H1 (cell line): ENCODE data around the gene TTC38. TPM values are rescaled to one million over a fixed set of nuclear protein-coding genes. Genes with fewer than 3 reads are reported as not detected.

Source experiments
- CTCF ChIA-PET: fragments of 300-600 bp; sonication (Branson Sonifier 250); formaldehyde crosslinking; loops from one replicate; lab custom pipeline; 2021; ENCODE audit not compliant: partially characterized antibody; lab: Charles Lee
- POLR2A ChIA-PET: fragments of 300-600 bp; sonication (Branson Sonifier 250); formaldehyde crosslinking; loops from one replicate; lab custom pipeline; 2021; ENCODE audit warnings: inconsistent platforms; ENCODE audit not compliant: partially characterized antibody; lab: Charles Lee
- DNase-seq, 2 experiments: peaks; one replicate each; pipeline versions ENCODE4 v3.0.0 to v3.0.0-alpha.2; 2010 to 2022; ENCODE audit warnings: low spot score in 2 of 2, low read depth in 1 of 2, mixed read lengths in 1 of 2
- FAIRE-seq: peaks from 2 replicates; lab custom pipeline; 2011; peaks lifted over from hg19 to GRCh38; lab: Jason Lieb, UNC
- H2AFZ ChIP-seq: 2 replicates; pipeline ENCODE4 v1.8.1; 2012; ENCODE audit warnings: low read length, inconsistent platforms
- H2AK5ac ChIP-seq: 2 replicates; pipeline ENCODE4 v1.6.1; 2013; ENCODE audit warnings: low read depth, low read length
- H2BK120ac ChIP-seq: replicated peaks from 2 replicates; pipeline ENCODE3; 2013; ENCODE audit warnings: low read depth, low read length, inconsistent platforms
- H2BK12ac ChIP-seq: 2 replicates; pipeline ENCODE4 v1.6.1; 2013; ENCODE audit warnings: low read depth, low read length
- H2BK15ac ChIP-seq: 2 replicates; pipeline ENCODE4 v1.6.1; 2013; ENCODE audit warnings: low read length
- H2BK20ac ChIP-seq: 2 replicates; pipeline ENCODE4 v1.6.1; 2013; ENCODE audit warnings: low read length
- H2BK5ac ChIP-seq: 2 replicates; pipeline ENCODE4 v1.6.1; 2013; ENCODE audit warnings: low read depth, low read length
- H3K14ac ChIP-seq: 2 replicates; pipeline ENCODE4 v1.6.1; 2013; ENCODE audit warnings: inconsistent platforms; ENCODE audit not compliant: insufficient read length
- H3K18ac ChIP-seq: 2 replicates; pipeline ENCODE4 v1.6.1; 2013; ENCODE audit warnings: low read length; ENCODE audit errors: extremely low read depth
- H3K23ac ChIP-seq: 2 replicates; pipeline ENCODE4 v1.6.1; 2013; ENCODE audit warnings: inconsistent platforms; ENCODE audit not compliant: insufficient read length
- H3K23me2 ChIP-seq: 2 replicates; pipeline ENCODE4 v1.6.1; 2013; ENCODE audit warnings: low read depth, low read length
- H3K27ac ChIP-seq: 2 replicates; pipeline ENCODE4 v1.6.1; 2011; ENCODE audit warnings: low read depth, low read length, inconsistent platforms
- H3K27me3 ChIP-seq, 4 experiments: replicated peaks in 1 of 4; 1 replicate in 1 of 4; 2 replicates in 3 of 4; pipeline versions ENCODE4 v1.6.1 to v1.8.1; 2011 to 2013; ENCODE audit warnings: low read length in 3 of 4, mild to moderate bottlenecking in 3 of 4, inconsistent platforms in 2 of 4, mixed read lengths in 2 of 4, moderate library complexity in 1 of 4; ENCODE audit not compliant: control insufficient read depth in 3 of 4, insufficient read depth in 3 of 4; ENCODE audit errors: extremely low read depth in 1 of 4
- H3K36me3 ChIP-seq, 4 experiments: 2 replicates each; pipeline versions ENCODE4 v1.6.1 to v1.8.1; 2011 to 2013; ENCODE audit warnings: mild to moderate bottlenecking in 4 of 4, low read length in 3 of 4, moderate library complexity in 2 of 4, control low read depth in 1 of 4, inconsistent platforms in 1 of 4; ENCODE audit not compliant: insufficient read depth in 4 of 4, control insufficient read depth in 2 of 4
- H3K4ac ChIP-seq: replicated peaks from 2 replicates; pipeline ENCODE3; 2013; ENCODE audit warnings: low read length, low read depth, mixed read lengths, inconsistent platforms; ENCODE audit not compliant: insufficient read length
- H3K4me1 ChIP-seq, 4 experiments: replicated peaks in 1 of 4; 1 replicate in 1 of 4; 2 replicates in 3 of 4; pipeline versions ENCODE4 v1.6.1 to v1.8.1; 2011 to 2013; ENCODE audit warnings: low read length in 3 of 4, inconsistent platforms in 2 of 4, mixed read lengths in 1 of 4; ENCODE audit not compliant: insufficient read depth in 4 of 4, control insufficient read depth in 3 of 4
- H3K4me2 ChIP-seq, 2 experiments: 2 replicates each; pipeline versions ENCODE4 v1.6.1 to v1.8.1; 2011 to 2013; ENCODE audit warnings: low read depth in 2 of 2, low read length in 2 of 2, control low read depth in 1 of 2, inconsistent platforms in 1 of 2, mild to moderate bottlenecking in 1 of 2; ENCODE audit not compliant: insufficient read depth in 1 of 2
- H3K4me3 ChIP-seq, 4 experiments: fragments of 200-600, 300-600 bp in 1 of 4; sonication (generic), shearing (Covaris generic), sonication (Bioruptor Twin) in 1 of 4; 2 replicates each; pipeline versions ENCODE4 v1.5.1 to v1.8.1; 2011 to 2016; ENCODE audit warnings: low read length in 4 of 4, low read depth in 3 of 4, control low read depth in 2 of 4, inconsistent platforms in 2 of 4, mild to moderate bottlenecking in 2 of 4, mixed read lengths in 1 of 4, moderate library complexity in 1 of 4; ENCODE audit not compliant: insufficient read depth in 2 of 4; ENCODE audit errors: extremely low read depth in 1 of 4
- H3K56ac ChIP-seq: replicated peaks from 2 replicates; pipeline ENCODE3; 2013; ENCODE audit warnings: low read depth, mild to moderate bottlenecking, mixed read lengths, low read length, inconsistent platforms; ENCODE audit not compliant: insufficient read length
- H3K79me1 ChIP-seq: 2 replicates; pipeline ENCODE4 v1.6.1; 2013; ENCODE audit warnings: low read depth, low read length, control low read depth
- H3K79me2 ChIP-seq, 2 experiments: 2 replicates each; pipeline versions ENCODE4 v1.6.1 to v1.8.1; 2012 to 2013; ENCODE audit warnings: low read length in 2 of 2, mild to moderate bottlenecking in 2 of 2, inconsistent platforms in 1 of 2; ENCODE audit not compliant: insufficient read depth in 2 of 2, control insufficient read depth in 1 of 2
- H3K9ac ChIP-seq, 4 experiments: replicated peaks in 1 of 4; 1 replicate in 1 of 4; 2 replicates in 3 of 4; pipeline versions ENCODE4 v1.6.1 to v1.8.1; 2011 to 2013; ENCODE audit warnings: low read depth in 3 of 4, low read length in 3 of 4, control low read depth in 2 of 4, mild to moderate bottlenecking in 2 of 4, moderate library complexity in 2 of 4, inconsistent platforms in 1 of 4; ENCODE audit errors: extremely low read depth in 1 of 4
- H3K9me3 ChIP-seq, 2 experiments: 2 replicates each; pipeline versions ENCODE4 v1.6.1 to v1.8.1; 2012 to 2013; ENCODE audit warnings: mild to moderate bottlenecking in 2 of 2, moderate library complexity in 2 of 2, control low read depth in 1 of 2, inconsistent platforms in 1 of 2, low read depth in 1 of 2, low read length in 1 of 2, mixed read lengths in 1 of 2; ENCODE audit not compliant: insufficient read depth in 2 of 2
- H4K20me1 ChIP-seq, 2 experiments: replicated peaks in 1 of 2; 2 replicates each; pipeline versions ENCODE3 to v1.8.1; 2011 to 2013; ENCODE audit warnings: inconsistent platforms in 2 of 2, low read length in 2 of 2, mild to moderate bottlenecking in 1 of 2; ENCODE audit not compliant: insufficient read depth in 2 of 2, control insufficient read depth in 1 of 2
- H4K5ac ChIP-seq: 2 replicates; pipeline ENCODE4 v1.6.1; 2013; ENCODE audit warnings: low read length, low read depth, mixed read lengths, inconsistent platforms; ENCODE audit not compliant: insufficient read length
- H4K8ac ChIP-seq: 2 replicates; pipeline ENCODE4 v1.8.0; 2013; ENCODE audit warnings: mild to moderate bottlenecking, moderate library complexity, low read length, inconsistent platforms; ENCODE audit not compliant: insufficient read depth; ENCODE audit errors: extremely low read depth
- H4K91ac ChIP-seq: replicated peaks from 2 replicates; pipeline ENCODE3; 2013; ENCODE audit warnings: low read length, mixed read lengths, inconsistent platforms; ENCODE audit not compliant: insufficient read length
- ASH2L ChIP-seq: fragments of 200-600, 300-600 bp; sonication (generic); IDR thresholded peaks from one replicate; pipeline ENCODE4 v1.7.1; 2017; ENCODE audit warnings: low read length
- KDM5A ChIP-seq: fragments of 200-600 bp; IDR thresholded peaks from 2 replicates; pipeline ENCODE4 v1.7.1; 2012; ENCODE audit warnings: mild to moderate bottlenecking, low read length, inconsistent platforms, mixed read lengths
- PHF8 ChIP-seq: fragments of 200-600 bp; sonication (generic); conservative IDR thresholded peaks from 2 replicates; pipeline ENCODE4 v1.7.1; 2012; ENCODE audit warnings: low read depth, mild to moderate bottlenecking, inconsistent platforms, low read length, moderate library complexity
- SP2 ChIP-seq: IDR thresholded peaks from 2 replicates; pipeline ENCODE4 v1.6.1; 2012; ENCODE audit warnings: mild to moderate bottlenecking, low read length, inconsistent platforms
- WGBS, 2 experiments: shearing (Covaris generic) in 1 of 2; methylation state at CpG; one replicate each; pipeline versions ENCODE4 v1.1.6 to v1.1.7; 2013 to 2015; ENCODE audit warnings: low lambda C conversion rate in 2 of 2, mixed read lengths in 2 of 2, inconsistent platforms in 1 of 2, low coverage in 1 of 2, missing lambda C conversion rate in 1 of 2; ENCODE audit not compliant: insufficient replicate concordance in 2 of 2, insufficient coverage in 1 of 2, insufficient read length in 1 of 2; ENCODE audit errors: extremely low coverage in 1 of 2, missing lambda C conversion rate in 1 of 2; 5-methylcytosine and 5-hydroxymethylcytosine counted together
- polyA plus RNA-seq, 7 experiments: library from polyadenylated mRNA; depleted of rRNA in 3 of 7; stranded (reverse) in 5 of 7; unstranded in 2 of 7; fragments of >200 nt in 5 of 7; fragments of 200-250 nt in 2 of 7; gene quantifications; 1 replicate in 5 of 7; 2 replicates in 1 of 7; 4 replicates in 1 of 7; pipeline versions ENCODE4 v1.2.1 to v1.2.3, GENCODE V29; 2011 to 2013; ENCODE audit warnings: missing spikeins in 2 of 7, mixed read lengths in 2 of 7
- total RNA-seq: library from RNA; stranded (reverse); fragmentation: NEBNext Ultra II Directional; extraction: Animal tissue kit (Norgen Biotek cat#: 25700); gene quantifications from 2 replicates; pipeline ENCODE4 v1.2.1, GENCODE V29; 2021

Gene TTC38
- total and polyA plus RNA-seq, 2 of the 8 experiments (the other 6 are each of a cell fraction or from before 2014, with no cell fraction given): 25.3 to 34.8 TPM

GRCh38 chr22:46322711-46323110, 54.9 kb downstream of the TTC38 start:
- no peak overlapping the region for H2AK5ac ChIP-seq
- H3K4me2 ChIP-seq: no peak overlapping the region
- no peak overlapping the region for H2AFZ ChIP-seq
- ChIA-PET CTCF (no interaction called here), POLR2A (no interaction called here)
- no peak overlapping the region for H2BK20ac ChIP-seq
- TF ChIP-seq SP2: no peak
- TF ChIP-seq KDM5A: no peak
- TF ChIP-seq PHF8: no peak
- TF ChIP-seq ASH2L: no peak
- no peak overlapping the region for H3K56ac ChIP-seq
- no peaks in the 10 kb centered on the region for H3K23me2 ChIP-seq
- H3K23ac ChIP-seq: no peak overlapping the region
- no peaks in the 10 kb centered on the region for H3K9me3 ChIP-seq
- no peak overlapping the region for H3K9ac ChIP-seq
- H3K4me3 ChIP-seq: no peak overlapping the region
- 90% methylated on average over 15 of the region's 15 CpGs; no CpG with 5 or more reads in 1 of the 2 experiments for WGBS, 2 experiments
- H2BK12ac ChIP-seq: no peak overlapping the region
- H4K8ac ChIP-seq: no peak overlapping the region
- H2BK120ac ChIP-seq: no peak overlapping the region
- no peaks in the 10 kb centered on the region for H3K27me3 ChIP-seq
- H2BK15ac ChIP-seq: no peak overlapping the region
- H4K5ac ChIP-seq: no peak overlapping the region
- H3K14ac ChIP-seq: no peak overlapping the region
- H3K79me1 ChIP-seq: peaks cover 5% of the 10 kb centered on the region; the same call in 1 of the 2 replicates
- no peak for FAIRE-seq
- H3K18ac ChIP-seq: no peak overlapping the region
- no peak overlapping the region for H3K4ac ChIP-seq
- H3K4me1 ChIP-seq: no peaks in the 10 kb centered on the region
- H3K79me2 ChIP-seq: no peaks in the 10 kb centered on the region
- peaks cover 4 to 12% of the 10 kb centered on the region in 2 experiments for H4K20me1 ChIP-seq
- peaks cover 12 to 43% (median 22%) of the 10 kb centered on the region in 4 experiments; a peak in 7 of 8 replicates for H3K36me3 ChIP-seq
- DNase-seq: no peak
- H2BK5ac ChIP-seq: no peak overlapping the region
- no peak overlapping the region for H3K27ac ChIP-seq
- H4K91ac ChIP-seq: no peak overlapping the region
